Lung (tissue), 13 donors: ENCODE data around the gene TNFAIP8. TPM values are rescaled to one million over a fixed set of nuclear protein-coding genes. Genes with fewer than 3 reads are reported as not detected.

Experiments
- ATAC-seq: fragments of 200-7000 bp; cut with Tn5 transposase; one replicate; pipeline ENCODE4 v1.9.1; 2020; ENCODE audit warnings: moderate number of reproducible peaks; ENCODE audit not compliant: insufficient read depth, low FRiP score
- DNase-seq, 3 donors: peaks; one replicate each; pipeline ENCODE4 v3.0.0-alpha.2; 2013 to 2017
- H3K27ac ChIP-seq, 2 donors: one replicate each; pipeline ENCODE4 v1.5.1; 2013; ENCODE audit warnings: mild to moderate bottlenecking in 2 of 2, moderate library complexity in 2 of 2, control low read depth in 1 of 2, inconsistent platforms in 1 of 2, low read depth in 1 of 2, low read length in 1 of 2
- H3K27me3 ChIP-seq, 3 donors: one replicate each; pipeline ENCODE4 v1.5.1; 2013; ENCODE audit warnings: low read length in 2 of 3; ENCODE audit not compliant: control insufficient read depth in 3 of 3, insufficient read depth in 3 of 3
- H3K36me3 ChIP-seq, 4 donors: one replicate each; pipeline ENCODE4 v1.5.1; 2013; ENCODE audit warnings: low read length in 4 of 4, mild to moderate bottlenecking in 1 of 4, moderate library complexity in 1 of 4; ENCODE audit not compliant: control insufficient read depth in 4 of 4, insufficient read depth in 4 of 4
- H3K4me1 ChIP-seq, 5 donors: one replicate each; pipeline ENCODE4 v1.5.1; 2013; ENCODE audit warnings: low read length in 5 of 5, mild to moderate bottlenecking in 2 of 5, moderate library complexity in 1 of 5; ENCODE audit not compliant: control insufficient read depth in 5 of 5, insufficient read depth in 5 of 5
- H3K4me3 ChIP-seq: one replicate; pipeline ENCODE4 v1.5.1; 2013; ENCODE audit warnings: mild to moderate bottlenecking, control low read depth, moderate library complexity
- H3K9ac ChIP-seq, 2 donors: one replicate each; pipeline ENCODE4 v1.5.1; 2013; ENCODE audit warnings: low read length in 2 of 2, control low read depth in 1 of 2; ENCODE audit not compliant: insufficient read depth in 1 of 2
- H3K9me3 ChIP-seq, 4 donors: one replicate each; pipeline ENCODE4 v1.5.1; 2013; ENCODE audit warnings: low read length in 3 of 4, mild to moderate bottlenecking in 1 of 4, moderate library complexity in 1 of 4; ENCODE audit not compliant: control insufficient read depth in 4 of 4, insufficient read depth in 3 of 4
- WGBS, 2 donors: extraction: QIAGEN DNeasy Blood & Tissue Kit; methylation state at CpG; one replicate each; pipeline ENCODE4 v1.1.7; 2013; 5-methylcytosine and 5-hydroxymethylcytosine counted together
- polyA plus RNA-seq, 2 donors: library from polyadenylated mRNA; stranded (reverse); fragments of 200-250 nt; gene quantifications; one replicate each; pipeline ENCODE4 v1.2.1, GENCODE V29; 2013
- small RNA-seq: library from RNA; depleted of rRNA; stranded (forward); fragments of <200 nt; gene quantifications from one replicate; pipeline ENCODE3, GENCODE V24; 2014; ENCODE audit warnings: low replicate concordance
- total RNA-seq, 2 donors: library from RNA; depleted of rRNA in 1 of 2; stranded (reverse); fragments of >200 nt in 1 of 2; gene quantifications; one replicate each; pipeline ENCODE4 v1.2.1, GENCODE V29; 2014 to 2021
- TF ChIP-seq, protein P1 (sequence below): IDR thresholded peaks from 2 replicates; pipeline ENCODE4 v1.5.1; 2012; ENCODE audit warnings: mild to moderate bottlenecking; ENCODE audit errors: control extremely low read depth, extremely low read depth
- donor health status: control.
- donor health status: control.
- donor health status: Bipolar disorder and iron deficiency.
- donor health status: healthy.
- donor health status: DM: yes; HTN: yes; CAD: no.

The TNFAIP8 gene
- total and polyA plus RNA-seq, 4 donors, result 11.5 to 58.9 (median 35.6) TPM

GRCh38 chr5:119445544-119445943, 89.7 kb downstream of the TNFAIP8 start:
- WGBS, 2 donors, result 75 to 89% methylated on average over 13 of the region's 13 CpGs
- ATAC-seq (no peak), DNase-seq (no peak)

More at GRCh38 chr5:119445544-119445943, 89.7 kb downstream of the TNFAIP8 start:
- Histone ChIP-seq H3K4me3 (no peak overlapping the region), H3K27ac (no peak overlapping the region), H3K9me3 (peaks cover 0 to 11% (median 2%) of the 10 kb centered on the region in 4 donors), H3K27me3 (no peaks in the 10 kb centered on the region), H3K4me1 (no peaks in the 10 kb centered on the region), H3K36me3 (no peaks in the 10 kb centered on the region), H3K9ac (no peak overlapping the region)
- TF ChIP-seq, protein P1, sequence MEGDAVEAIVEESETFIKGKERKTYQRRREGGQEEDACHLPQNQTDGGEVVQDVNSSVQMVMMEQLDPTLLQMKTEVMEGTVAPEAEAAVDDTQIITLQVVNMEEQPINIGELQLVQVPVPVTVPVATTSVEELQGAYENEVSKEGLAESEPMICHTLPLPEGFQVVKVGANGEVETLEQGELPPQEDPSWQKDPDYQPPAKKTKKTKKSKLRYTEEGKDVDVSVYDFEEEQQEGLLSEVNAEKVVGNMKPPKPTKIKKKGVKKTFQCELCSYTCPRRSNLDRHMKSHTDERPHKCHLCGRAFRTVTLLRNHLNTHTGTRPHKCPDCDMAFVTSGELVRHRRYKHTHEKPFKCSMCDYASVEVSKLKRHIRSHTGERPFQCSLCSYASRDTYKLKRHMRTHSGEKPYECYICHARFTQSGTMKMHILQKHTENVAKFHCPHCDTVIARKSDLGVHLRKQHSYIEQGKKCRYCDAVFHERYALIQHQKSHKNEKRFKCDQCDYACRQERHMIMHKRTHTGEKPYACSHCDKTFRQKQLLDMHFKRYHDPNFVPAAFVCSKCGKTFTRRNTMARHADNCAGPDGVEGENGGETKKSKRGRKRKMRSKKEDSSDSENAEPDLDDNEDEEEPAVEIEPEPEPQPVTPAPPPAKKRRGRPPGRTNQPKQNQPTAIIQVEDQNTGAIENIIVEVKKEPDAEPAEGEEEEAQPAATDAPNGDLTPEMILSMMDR, result no peak

Small RNA genes lying within 50 kb of the gene (small RNA-seq; reads per million reads assigned to genes)
- gene RN7SL174P, result not detected
- gene RNA5SP190, result not detected

Other genes with a start within 250 kb of the TNFAIP8 start
- 100 to 1,000 TPM; 329 to 371 TPM for gene HSD17B4, start 96.5 kb downstream of the TNFAIP8 start, total RNA-seq
- 100 to 1,000 TPM; 348 to 367 TPM for gene HSD17B4, start 96.5 kb downstream of the TNFAIP8 start, polyA plus RNA-seq